K562 (cell line): ENCODE measurements around the gene FOXK2.

ENCODE experiments used
- BRCA1 ChIP-seq, 2 experiments: fragments of 450-650 bp in 1 of 2; sonication (generic) in 1 of 2; formaldehyde crosslinking in 1 of 2; IDR thresholded peaks; 2 replicates each; pipeline versions ENCODE4 v1.5.0 to v1.6.1; 2017 to 2020; ENCODE audit warnings: mild to moderate bottlenecking in 1 of 2, missing genetic modification reagents in 1 of 2
- EP300 ChIP-seq: IDR thresholded peaks from 2 replicates; pipeline ENCODE4 v1.6.1; 2012; ENCODE audit warnings: low read length, improper control_type of control experiment
- EZH2 ChIP-seq: IDR thresholded peaks from 2 replicates; pipeline ENCODE4 v1.6.1; 2012; ENCODE audit warnings: low read depth, mild to moderate bottlenecking, inconsistent platforms, low read length, borderline replicate concordance
- RUNX1 ChIP-seq: sonication (generic); IDR thresholded peaks from 2 replicates; pipeline ENCODE4 v1.6.1; 2016; ENCODE audit warnings: antibody characterized with exemption, low read depth
- TEAD2 ChIP-seq: fragments of 450-650 bp; IDR thresholded peaks from 2 replicates; pipeline ENCODE4 v1.6.1; 2016; ENCODE audit warnings: missing genetic modification characterization, control low read depth, missing compliant biosample characterization
- ZNF217 ChIP-seq: sonication (generic); formaldehyde crosslinking; IDR thresholded peaks from 2 replicates; pipeline ENCODE4 v1.8.0; 2022; ENCODE audit warnings: mild to moderate bottlenecking, missing genetic modification reagents
- TF ChIP-seq, protein P1 (sequence below), 3 experiments: IDR thresholded peaks in 2 of 3; conservative IDR thresholded peaks in 1 of 3; 2 replicates each; pipeline ENCODE4 v1.5.1; 2011 to 2012; ENCODE audit warnings: low read length in 3 of 3, mild to moderate bottlenecking in 3 of 3, control low read depth in 2 of 3, improper control_type of control experiment in 1 of 3, inconsistent platforms in 1 of 3, low read depth in 1 of 3, mixed read lengths in 1 of 3, moderate library complexity in 1 of 3; ENCODE audit not compliant: insufficient read depth in 2 of 3
- TF ChIP-seq, protein P2 (sequence below): fragments of 450-650 bp; formaldehyde crosslinking; conservative IDR thresholded peaks from 2 replicates; pipeline ENCODE4 v1.4.0; 2022; ENCODE audit warnings: mild to moderate bottlenecking, missing genetic modification characterization
- TF ChIP-seq, protein P3 (sequence below), 2 experiments: fragments of 450-650 bp in 1 of 2; sonication (generic) in 1 of 2; formaldehyde crosslinking in 1 of 2; IDR thresholded peaks in 1 of 2; conservative IDR thresholded peaks in 1 of 2; 2 replicates each; pipeline versions ENCODE4 v1.6.1 to v1.8.1; 2016 to 2023; ENCODE audit warnings: mild to moderate bottlenecking in 2 of 2, moderate library complexity in 2 of 2, inconsistent platforms in 1 of 2, missing genetic modification reagents in 1 of 2

DNA sequence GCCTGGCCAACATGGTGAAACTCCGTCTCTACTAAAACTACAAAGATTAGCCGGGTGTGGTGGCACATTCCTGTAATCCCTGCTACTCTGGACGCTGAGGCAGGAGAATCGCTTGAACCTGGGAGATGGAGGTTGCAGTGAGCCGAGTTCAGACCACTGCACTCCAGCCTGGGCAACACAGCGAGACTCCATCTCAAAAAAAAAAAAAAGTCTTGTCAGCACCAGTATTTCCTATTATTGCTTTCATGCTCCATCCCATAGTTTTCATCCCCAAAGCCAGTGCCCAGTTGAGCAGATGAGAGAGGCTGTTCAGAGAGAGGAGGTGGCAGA is 70.3 kb downstream of the FOXK2 start:
- TF ChIP-seq RUNX1: no peak
- TF ChIP-seq, protein P1, sequence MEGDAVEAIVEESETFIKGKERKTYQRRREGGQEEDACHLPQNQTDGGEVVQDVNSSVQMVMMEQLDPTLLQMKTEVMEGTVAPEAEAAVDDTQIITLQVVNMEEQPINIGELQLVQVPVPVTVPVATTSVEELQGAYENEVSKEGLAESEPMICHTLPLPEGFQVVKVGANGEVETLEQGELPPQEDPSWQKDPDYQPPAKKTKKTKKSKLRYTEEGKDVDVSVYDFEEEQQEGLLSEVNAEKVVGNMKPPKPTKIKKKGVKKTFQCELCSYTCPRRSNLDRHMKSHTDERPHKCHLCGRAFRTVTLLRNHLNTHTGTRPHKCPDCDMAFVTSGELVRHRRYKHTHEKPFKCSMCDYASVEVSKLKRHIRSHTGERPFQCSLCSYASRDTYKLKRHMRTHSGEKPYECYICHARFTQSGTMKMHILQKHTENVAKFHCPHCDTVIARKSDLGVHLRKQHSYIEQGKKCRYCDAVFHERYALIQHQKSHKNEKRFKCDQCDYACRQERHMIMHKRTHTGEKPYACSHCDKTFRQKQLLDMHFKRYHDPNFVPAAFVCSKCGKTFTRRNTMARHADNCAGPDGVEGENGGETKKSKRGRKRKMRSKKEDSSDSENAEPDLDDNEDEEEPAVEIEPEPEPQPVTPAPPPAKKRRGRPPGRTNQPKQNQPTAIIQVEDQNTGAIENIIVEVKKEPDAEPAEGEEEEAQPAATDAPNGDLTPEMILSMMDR (IDR thresholded peaks at IDR 0.05 in 2 of 3, conservative IDR thresholded peaks at IDR 0.05 in 1 of 3; ENCODE audit: insufficient read depth in 2 of 3, low read depth in 1 of 3, low read length in 3 of 3): no peak
- TF ChIP-seq, protein P2, sequence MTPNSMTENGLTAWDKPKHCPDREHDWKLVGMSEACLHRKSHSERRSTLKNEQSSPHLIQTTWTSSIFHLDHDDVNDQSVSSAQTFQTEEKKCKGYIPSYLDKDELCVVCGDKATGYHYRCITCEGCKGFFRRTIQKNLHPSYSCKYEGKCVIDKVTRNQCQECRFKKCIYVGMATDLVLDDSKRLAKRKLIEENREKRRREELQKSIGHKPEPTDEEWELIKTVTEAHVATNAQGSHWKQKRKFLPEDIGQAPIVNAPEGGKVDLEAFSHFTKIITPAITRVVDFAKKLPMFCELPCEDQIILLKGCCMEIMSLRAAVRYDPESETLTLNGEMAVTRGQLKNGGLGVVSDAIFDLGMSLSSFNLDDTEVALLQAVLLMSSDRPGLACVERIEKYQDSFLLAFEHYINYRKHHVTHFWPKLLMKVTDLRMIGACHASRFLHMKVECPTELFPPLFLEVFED (CRISPR knock-in tag): no peak
- no peak for TF ChIP-seq ZNF217
- TF ChIP-seq EP300: no peak
- no peak for TF ChIP-seq EZH2
- no peak for TF ChIP-seq TEAD2 (tag)
- TF ChIP-seq, protein P3, sequence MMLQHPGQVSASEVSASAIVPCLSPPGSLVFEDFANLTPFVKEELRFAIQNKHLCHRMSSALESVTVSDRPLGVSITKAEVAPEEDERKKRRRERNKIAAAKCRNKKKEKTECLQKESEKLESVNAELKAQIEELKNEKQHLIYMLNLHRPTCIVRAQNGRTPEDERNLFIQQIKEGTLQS (IDR thresholded peaks at IDR 0.05): no peak
- TF ChIP-seq, protein P3 (CRISPR knock-in tag; conservative IDR thresholded peaks at IDR 0.05): no peak
- no peak for TF ChIP-seq BRCA1 (IDR thresholded peaks at IDR 0.05)
- no peak for TF ChIP-seq BRCA1 (CRISPR knock-in tag; IDR thresholded peaks at IDR 0.05)
